Liver (tissue), 3 donors: ENCODE data around the gene TRPC4.

Source experiments
- CTCF ChIP-seq: fragments of 150-350 bp; IDR thresholded peaks from 2 replicates; pipeline ENCODE4 v1.5.1; 2017; ENCODE audit warnings: improper control_type of control experiment, low read depth, low read length; ENCODE audit not compliant: missing input control
- EGR1 ChIP-seq, 2 donors: IDR thresholded peaks; 2 replicates each; pipeline ENCODE4 v1.6.1; 2016 to 2018; ENCODE audit warnings: antibody characterized with exemption in 2 of 2, low read depth in 2 of 2
- GABPA ChIP-seq, 2 donors: IDR thresholded peaks in 1 of 2; conservative IDR thresholded peaks in 1 of 2; 2 replicates each; pipeline ENCODE4 v1.6.1; 2016; ENCODE audit warnings: antibody characterized with exemption in 2 of 2, mild to moderate bottlenecking in 1 of 2, moderate library complexity in 1 of 2
- HNF4G ChIP-seq: IDR thresholded peaks from 2 replicates; pipeline ENCODE4 v1.6.1; 2016; ENCODE audit warnings: antibody characterized with exemption
- RAD21 ChIP-seq, 2 donors: IDR thresholded peaks; 2 replicates each; pipeline ENCODE4 v1.6.1; 2016; ENCODE audit warnings: antibody characterized with exemption in 2 of 2, mild to moderate bottlenecking in 2 of 2
- TAF1 ChIP-seq: conservative IDR thresholded peaks from 2 replicates; pipeline ENCODE4 v1.6.1; 2016; ENCODE audit warnings: antibody characterized with exemption, mild to moderate bottlenecking
- donor health status: healthy.
- donor health status: healthy.

- TF ChIP-seq CTCF: no peak
- no peak for TF ChIP-seq RAD21 (IDR thresholded peaks at IDR 0.05)
- TF ChIP-seq EGR1 (IDR thresholded peaks at IDR 0.05; ENCODE audit: low read depth in 2 of 2): no peak
- TF ChIP-seq GABPA (IDR thresholded peaks at IDR 0.05 in 1 of 2, conservative IDR thresholded peaks at IDR 0.05 in 1 of 2): no peak
- no peak for TF ChIP-seq TAF1
- TF ChIP-seq HNF4G: no peak
These were observed 222.4 kb downstream of the TRPC4 start for GRCh38 chr13:37647031-37647650.
